CD4-positive, alpha-beta T cell (primary cell): ENCODE results near the gene RPL18. TPM values are rescaled to one million over a fixed set of nuclear protein-coding genes. Genes with fewer than 3 reads are reported as not detected.

Experiments used
- ATAC-seq: fragments of 200-7000 bp; cut with Tn5 transposase; one replicate; pipeline ENCODE4 v1.10.0; 2022; ENCODE audit warnings: mild to moderate bottlenecking; ENCODE audit not compliant: poor library complexity
- CTCF ChIA-PET: fragments of 350-600 bp; sonication (Branson Sonifier 250); formaldehyde crosslinking; loops from one replicate; lab custom pipeline; 2021; ENCODE audit warnings: antibody characterized with exemption, inconsistent platforms; lab: Charles Lee
- POLR2A ChIA-PET: fragments of 350-600 bp; sonication (Branson Sonifier 250); formaldehyde crosslinking; loops from one replicate; lab custom pipeline; 2021; ENCODE audit warnings: antibody characterized with exemption, inconsistent platforms; lab: Charles Lee
- DNase-seq, 14 experiments: peaks; one replicate each; pipeline ENCODE4 v3.0.0-alpha.2; 2013 to 2020; ENCODE audit warnings: mixed read lengths in 2 of 14
- H3K27ac ChIP-seq, 2 donors: one replicate each; pipeline versions ENCODE4 v1.5.1 to v1.7.0; 2013; ENCODE audit warnings: low read length in 2 of 2, low read depth in 1 of 2, mild to moderate bottlenecking in 1 of 2
- H3K27me3 ChIP-seq, 2 experiments: 1 replicate in 1 of 2; 2 replicates in 1 of 2; pipeline versions ENCODE4 v1.6.1 to v1.7.0; 2013; ENCODE audit warnings: low read length in 2 of 2, control low read depth in 1 of 2, mild to moderate bottlenecking in 1 of 2, moderate library complexity in 1 of 2; ENCODE audit not compliant: insufficient read depth in 2 of 2, control insufficient read depth in 1 of 2
- H3K36me3 ChIP-seq: one replicate; pipeline ENCODE4 v1.6.1; 2013; ENCODE audit warnings: low read length, control low read depth; ENCODE audit not compliant: insufficient read depth
- H3K4me1 ChIP-seq: one replicate; pipeline ENCODE4 v1.6.1; 2013; ENCODE audit warnings: low read length, control low read depth; ENCODE audit not compliant: insufficient read depth
- H3K4me3 ChIP-seq: one replicate; pipeline ENCODE4 v1.5.1; 2013; ENCODE audit warnings: mild to moderate bottlenecking, low read length, moderate library complexity
- H3K9me3 ChIP-seq, 2 experiments: 1 replicate in 1 of 2; 2 replicates in 1 of 2; pipeline versions ENCODE4 v1.6.1 to v1.7.0; 2013; ENCODE audit warnings: low read length in 2 of 2, mild to moderate bottlenecking in 2 of 2, control low read depth in 1 of 2, moderate library complexity in 1 of 2; ENCODE audit not compliant: control insufficient read depth in 1 of 2, insufficient read depth in 1 of 2
- H3K27ac Mint-ChIP-seq: one replicate; pipeline ENCODE4 v1.8.0; 2020; ENCODE audit warnings: mixed read lengths
- H3K27me3 Mint-ChIP-seq: one replicate; pipeline ENCODE4 v1.8.0; 2021; ENCODE audit warnings: mixed read lengths
- H3K36me3 Mint-ChIP-seq: one replicate; pipeline ENCODE4 v1.8.0; 2021; ENCODE audit warnings: low read depth, mixed read lengths
- H3K4me1 Mint-ChIP-seq: one replicate; pipeline ENCODE4 v1.8.0; 2021; ENCODE audit warnings: low read depth, mixed read lengths
- H3K4me3 Mint-ChIP-seq: one replicate; pipeline ENCODE4 v1.8.0; 2020; ENCODE audit warnings: mild to moderate bottlenecking, mixed read lengths
- H3K9me3 Mint-ChIP-seq: one replicate; pipeline ENCODE4 v1.8.0; 2020; ENCODE audit warnings: mixed read lengths
- CTCF ChIP-seq: fragments of 200-600 bp; IDR thresholded peaks from one replicate; pipeline ENCODE4 v1.8.0; 2022; ENCODE audit warnings: antibody characterized with exemption, mild to moderate bottlenecking
- intact Hi-C, 2 experiments: fragments of 100-400 bp; cut with DNase I in 1 of 2; cut with micrococcal nuclease in 1 of 2; formaldehyde crosslinking; loops; one replicate each; pipeline versions ENCODE4 v1.15.1 to v1.9.0; 2023 to 2025; cut with DNase I, micrococcal nuclease
- polyA plus RNA-seq, 2 donors: library from polyadenylated mRNA; unstranded; fragments of 120-200 nt; gene quantifications; one replicate each; pipeline ENCODE4 v1.2.1, GENCODE V29; 2013
- total RNA-seq, 174 experiments: library from RNA in 2 of 174; stranded (reverse) in 2 of 174; gene quantifications; one replicate each; pipeline ENCODE4 v1.2.3 and lab custom pipeline; 2021 to 2026

RPL18 gene
- total RNA-seq (1,000 to 10,000 TPM; 2,820 to 2,913 TPM), total RNA-seq (lab: John Stamatoyannopoulos, UW) (611 to 1,641 (median 889) reads per million in 172 experiments)
- 3,981 TPM for polyA plus RNA-seq (2013, experiment 1 of 2)
- 3,485 TPM for polyA plus RNA-seq (2013, experiment 2 of 2)

GRCh38 chr19:48618916-48619691, at the start of gene RPL18, which contains the start of gene SPHK2:
Gene RPL18, minus strand, starts transcription at chr19:48619178. Its CDS starts 35 bp downstream, at chr19:48619143.
Gene SPHK2, plus strand, starts transcription at chr19:48619506. Its CDS starts 1,009 bp downstream, at chr19:48620515.
- POLR2A ChIA-PET = interaction anchor here (0.6 to 3.9 kb wide), 31 partner anchors 9 to 1148 kb away, joined by 3 to 45 read pairs (median 5); partner anchors contain the start of genes AP2A1, CA11, DBP and EMP3
- peak within 1 kb of the TSS; percentile 94 for H3K4me3 ChIP-seq
- intact Hi-C loops = loop anchor here (1.0 to 5.0 kb wide), 4 partner anchors 15 to 287 kb away; partner anchors contain the start of gene DBP (in 1 of the 2)
- TF ChIP-seq CTCF = no peak
- H3K27me3 ChIP-seq = no peaks in the 10 kb centered on the region
- Mint-ChIP-seq H3K36me3 (peaks cover 70% of the 10 kb centered on the region), H3K4me1 (peaks cover 58% of the 10 kb centered on the region), H3K27me3 (no peaks in the 10 kb centered on the region), H3K4me3 (peak within 1 kb of the TSS; percentile 98), H3K27ac (peak within 1 kb of the TSS; percentile 97), H3K9me3 (no peaks in the 10 kb centered on the region)
- peaks cover 64% of the 10 kb centered on the region for H3K4me1 ChIP-seq
- H3K36me3 ChIP-seq = peaks cover 34% of the 10 kb centered on the region
- DNase-seq (peak; percentile 89 to 99 (median 95)), ATAC-seq (peak; percentile 67)
- H3K9me3 ChIP-seq = no peaks in the 10 kb centered on the region
- CTCF ChIA-PET = interaction anchor here (0.6 to 1.5 kb wide), 8 partner anchors 10 to 454 kb away, joined by 3 to 5 read pairs (median 4); partner anchors contain the start of genes CA11 and RUVBL2
- H3K27ac ChIP-seq = peak within 1 kb of the TSS; percentile 76 to 89

- no peak for TF ChIP-seq CTCF
Observed at GRCh38 chr19:48668761-48669160, 49.8 kb upstream of the RPL18 start.

GRCh38 chr19:48668332-48668731, 49.4 kb upstream of the RPL18 start:
- ATAC-seq (no peak), DNase-seq (no peak)
- no peaks in the 10 kb centered on the region for H3K4me1 Mint-ChIP-seq
- POLR2A ChIA-PET = no interaction called here
- CTCF ChIA-PET = no interaction called here
- peak overlapping the region in 1 of 2 donors; percentile 29 for H3K27ac ChIP-seq
- H3K36me3 Mint-ChIP-seq = no peaks in the 10 kb centered on the region
- H3K9me3 ChIP-seq = no peaks in the 10 kb centered on the region
- no peak for TF ChIP-seq CTCF
- H3K4me3 Mint-ChIP-seq = no peak overlapping the region
- no peaks in the 10 kb centered on the region for H3K4me1 ChIP-seq
- H3K9me3 Mint-ChIP-seq = no peaks in the 10 kb centered on the region
- no peak overlapping the region for H3K4me3 ChIP-seq
- intact Hi-C loops = no loop called here
- H3K27me3 ChIP-seq = no peaks in the 10 kb centered on the region
- no peaks in the 10 kb centered on the region for H3K27me3 Mint-ChIP-seq
- H3K27ac Mint-ChIP-seq = no peak overlapping the region
- H3K36me3 ChIP-seq = no peaks in the 10 kb centered on the region

More at GRCh38 chr19:48668761-48669160, 49.8 kb upstream of the RPL18 start:
- H3K27ac Mint-ChIP-seq = no peak overlapping the region
- no peak for DNase-seq
- H3K36me3 Mint-ChIP-seq = no peaks in the 10 kb centered on the region
- no peaks in the 10 kb centered on the region for H3K9me3 Mint-ChIP-seq
- no peaks in the 10 kb centered on the region for H3K4me1 Mint-ChIP-seq
- intact Hi-C loops = no loop called here
- ATAC-seq = no peak
- ChIA-PET POLR2A (no interaction called here), CTCF (no interaction called here)
- no peaks in the 10 kb centered on the region for H3K36me3 ChIP-seq
- H3K27me3 ChIP-seq = no peaks in the 10 kb centered on the region
- H3K4me1 ChIP-seq = no peaks in the 10 kb centered on the region
- H3K9me3 ChIP-seq = no peaks in the 10 kb centered on the region
- no peak overlapping the region for H3K4me3 Mint-ChIP-seq
- no peak overlapping the region for H3K4me3 ChIP-seq
- peak overlapping the region in 1 of 2 donors; percentile 29 for H3K27ac ChIP-seq
- no peaks in the 10 kb centered on the region for H3K27me3 Mint-ChIP-seq
